Measurements from ENCODE around the gene ABTB2.
A peak's percentile ranks its signal among the peaks of the same experiment; 100 is the strongest.
"Not testable (repeated sequence)": the region's sequence is repeated elsewhere in the genome, so short reads cannot be mapped to it uniquely, and the experiment has no call there.

Gene ABTB2

DNA sequence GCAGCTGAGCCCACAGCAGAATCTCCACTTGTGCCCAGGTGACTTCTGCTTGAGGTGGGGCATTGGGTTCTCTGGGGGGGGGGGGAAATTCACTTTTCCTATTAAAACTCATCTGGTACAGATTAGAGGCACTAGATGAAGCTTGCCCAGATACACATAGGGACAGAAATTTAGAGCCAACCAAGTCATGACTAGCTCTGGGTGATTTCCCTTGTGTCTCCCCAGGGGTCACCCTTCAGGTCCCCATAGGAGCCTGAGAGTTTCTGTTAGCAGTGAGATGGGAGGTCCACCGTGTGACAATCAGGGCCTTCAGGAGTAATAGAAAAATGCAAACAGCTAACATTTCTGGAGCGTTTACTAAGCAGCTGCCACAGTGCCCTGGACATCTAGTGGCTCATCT is 175.4 kb downstream of the ABTB2 start:
- DNase-seq, result no peak

DNA sequence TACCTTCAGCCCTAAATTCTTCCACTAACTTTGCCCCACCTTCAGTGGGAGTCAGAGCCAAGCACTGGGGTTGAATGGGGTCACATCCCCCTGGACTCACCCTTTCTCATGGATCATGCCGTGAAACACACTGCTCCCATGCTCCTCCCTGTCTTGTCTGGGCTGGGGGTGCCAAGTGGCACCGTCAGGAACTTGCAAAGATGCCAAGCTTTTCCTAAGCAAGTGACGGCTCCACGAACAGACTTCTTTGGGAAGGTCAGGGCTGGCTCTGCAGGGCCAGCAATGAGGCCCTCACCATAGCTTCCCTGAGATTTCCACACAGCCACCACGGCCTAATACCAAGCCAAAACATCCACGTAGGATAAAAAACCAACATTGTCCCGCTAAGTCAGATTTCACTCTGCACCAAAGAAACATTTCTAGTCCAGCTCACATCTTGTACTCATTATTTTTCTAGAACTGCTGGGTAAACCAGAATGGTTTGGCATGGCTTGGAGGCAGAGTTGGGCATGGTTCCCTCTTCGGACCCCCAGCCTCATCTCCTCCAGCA is 175.9 kb downstream of the ABTB2 start:
- no peak for DNase-seq

DNA sequence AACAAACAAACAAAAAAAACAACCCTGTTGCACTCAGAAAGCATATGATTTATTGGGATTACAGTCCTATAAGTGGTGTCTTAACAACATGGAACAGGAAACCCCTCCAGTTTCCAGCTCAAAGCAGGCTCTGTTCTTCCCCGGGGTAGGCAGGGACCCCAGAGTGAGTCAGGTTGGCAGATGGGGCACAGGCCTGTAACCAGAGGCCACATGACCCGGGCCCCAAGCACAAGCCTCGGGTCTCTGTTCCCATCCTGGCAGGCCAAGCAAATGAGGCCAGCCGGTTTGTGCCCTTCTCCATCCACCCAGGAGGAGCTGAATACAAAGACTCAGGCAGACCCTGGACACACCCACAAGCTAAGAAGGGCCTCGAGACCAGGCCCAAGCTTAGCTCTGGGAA is 176.6 kb downstream of the ABTB2 start:
- no peak for DNase-seq

DNA sequence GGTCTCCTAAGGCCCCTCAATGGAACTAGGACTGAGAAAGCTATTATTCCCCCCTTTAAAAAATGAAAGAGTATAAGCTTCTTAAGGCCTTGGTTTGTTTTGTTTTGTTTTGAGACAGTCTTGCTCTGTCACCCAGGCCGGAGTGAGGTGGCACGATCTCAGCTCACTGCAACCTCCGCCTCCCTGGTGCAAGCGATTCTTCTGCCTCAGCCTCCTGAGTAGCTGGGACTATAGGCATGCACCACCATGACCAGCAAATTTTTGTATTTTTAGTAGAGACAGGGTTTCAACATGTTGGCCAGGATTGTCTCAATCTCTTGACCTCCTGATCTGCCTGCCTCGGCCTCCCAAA is 177.0 kb downstream of the ABTB2 start:
- not testable (repeated sequence) for DNase-seq

DNA sequence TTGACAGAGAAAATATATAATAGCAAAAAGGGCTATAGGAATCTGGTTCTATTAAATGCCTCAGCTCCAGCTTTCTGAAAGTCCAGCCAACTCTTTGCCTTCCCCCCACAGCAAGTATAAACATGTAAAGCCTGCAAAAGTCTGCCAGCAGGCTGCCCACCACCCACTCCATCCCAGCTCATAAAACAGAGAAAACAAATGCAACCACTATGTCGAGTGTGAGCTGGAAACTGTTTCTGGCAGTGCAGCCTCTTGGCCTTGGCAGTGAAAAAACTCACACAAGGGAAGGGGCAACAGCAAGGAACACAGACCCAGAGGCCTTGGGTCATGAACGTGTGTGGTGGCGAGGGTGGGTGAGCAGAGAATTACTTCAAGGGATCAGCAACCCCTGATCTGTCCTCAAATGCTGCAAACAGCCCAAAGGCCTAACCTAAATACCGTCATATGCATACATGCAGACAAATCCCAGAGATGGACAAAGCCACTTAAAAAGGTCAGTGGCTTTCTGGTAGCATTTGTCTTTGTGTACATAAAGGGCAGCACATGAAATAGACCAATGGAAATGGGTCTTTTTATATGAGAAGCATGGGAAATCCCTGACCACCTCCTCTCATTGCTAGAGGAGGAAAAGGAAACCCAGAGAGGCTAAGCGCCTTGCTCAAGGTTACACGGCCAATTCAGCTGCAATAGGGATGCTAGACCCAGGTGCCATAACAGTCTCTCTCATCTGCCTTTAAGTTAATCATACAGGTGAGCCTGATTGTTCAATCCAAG is 177.6 kb downstream of the ABTB2 start:
- no peak for DNase-seq

DNA sequence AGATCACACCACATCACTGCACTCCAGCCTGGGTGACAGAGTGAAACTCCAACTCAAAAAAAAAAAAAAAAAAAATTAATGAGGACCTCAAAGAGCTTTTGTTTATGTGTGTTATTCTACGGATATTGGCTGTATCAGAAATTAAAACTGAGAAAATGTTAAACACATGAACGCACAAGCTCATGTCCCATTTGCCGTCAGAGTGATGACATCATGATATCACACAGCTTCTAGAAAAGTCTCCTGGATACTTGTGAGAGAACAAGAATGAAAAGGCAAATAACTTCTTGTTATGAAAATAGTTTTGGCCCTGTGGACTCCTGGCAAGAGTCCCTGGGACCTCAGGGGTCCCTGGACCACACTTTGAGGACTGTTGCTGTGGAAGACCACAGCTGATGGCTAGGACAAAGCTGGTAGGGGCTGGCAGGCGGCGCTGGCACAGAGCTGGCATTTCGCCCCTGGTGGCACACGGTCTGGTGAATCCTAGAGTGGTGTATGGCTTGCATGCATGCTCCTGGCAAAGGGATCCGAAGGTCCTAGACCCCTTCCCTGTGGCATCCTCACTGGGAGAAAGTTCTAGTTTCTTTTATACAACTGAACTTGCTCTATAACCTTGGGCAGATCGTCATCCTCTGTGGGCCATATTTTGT is 178.7 kb downstream of the ABTB2 start:
- DNase-seq, result no peak

DNA sequence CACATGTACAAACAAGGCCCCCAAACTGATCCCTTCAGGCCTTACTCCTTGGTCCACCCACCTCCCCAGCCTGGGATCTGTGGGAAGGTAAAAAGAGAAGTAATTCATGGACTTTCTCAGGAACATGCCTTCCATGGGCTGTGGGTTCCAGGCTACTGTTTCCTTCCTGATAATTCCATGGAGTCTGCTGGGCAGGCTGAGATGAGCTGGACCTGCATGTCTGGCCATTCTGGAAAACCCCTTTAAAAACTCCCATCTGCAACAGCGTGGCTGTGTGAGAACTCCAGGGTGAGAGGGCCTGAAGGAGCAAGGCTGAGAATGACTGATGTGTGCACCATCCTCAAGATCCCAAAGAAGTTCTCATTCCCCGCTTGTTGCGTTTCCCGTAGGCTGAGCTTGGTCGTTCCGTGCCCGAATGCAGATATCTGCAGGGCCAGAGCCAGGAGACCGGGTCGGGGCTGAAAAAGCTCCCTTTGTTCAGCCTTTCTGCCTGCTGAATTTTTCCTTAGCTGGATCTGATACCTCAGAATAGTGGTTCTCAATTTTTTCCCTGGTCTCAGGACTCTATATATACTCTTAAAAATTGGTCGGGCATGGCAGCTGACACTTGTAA is 179.5 kb downstream of the ABTB2 start:
- DNase-seq, result no peak

DNA sequence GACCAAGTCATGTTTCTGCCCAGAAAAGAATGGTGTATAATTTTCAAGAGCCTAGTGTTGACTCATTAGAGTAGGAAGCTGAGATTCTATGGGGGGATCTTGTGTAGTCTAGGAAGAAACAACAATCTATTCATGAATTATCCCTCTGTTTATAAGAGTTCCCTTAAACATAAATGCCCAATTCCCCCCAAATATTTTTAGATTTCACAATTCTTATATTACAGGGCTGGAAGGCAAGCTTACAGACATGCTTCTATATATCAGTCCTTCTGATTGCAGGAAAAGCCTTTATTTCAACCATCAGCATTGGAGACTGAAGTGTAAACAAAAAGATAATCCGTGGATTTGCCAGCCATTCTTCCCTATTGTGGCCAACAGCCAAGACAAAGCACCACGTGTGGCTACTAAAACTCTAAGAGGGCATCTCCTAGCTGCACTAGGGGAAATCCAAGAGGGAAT is 181.0 kb downstream of the ABTB2 start:
- no peak for DNase-seq

DNA sequence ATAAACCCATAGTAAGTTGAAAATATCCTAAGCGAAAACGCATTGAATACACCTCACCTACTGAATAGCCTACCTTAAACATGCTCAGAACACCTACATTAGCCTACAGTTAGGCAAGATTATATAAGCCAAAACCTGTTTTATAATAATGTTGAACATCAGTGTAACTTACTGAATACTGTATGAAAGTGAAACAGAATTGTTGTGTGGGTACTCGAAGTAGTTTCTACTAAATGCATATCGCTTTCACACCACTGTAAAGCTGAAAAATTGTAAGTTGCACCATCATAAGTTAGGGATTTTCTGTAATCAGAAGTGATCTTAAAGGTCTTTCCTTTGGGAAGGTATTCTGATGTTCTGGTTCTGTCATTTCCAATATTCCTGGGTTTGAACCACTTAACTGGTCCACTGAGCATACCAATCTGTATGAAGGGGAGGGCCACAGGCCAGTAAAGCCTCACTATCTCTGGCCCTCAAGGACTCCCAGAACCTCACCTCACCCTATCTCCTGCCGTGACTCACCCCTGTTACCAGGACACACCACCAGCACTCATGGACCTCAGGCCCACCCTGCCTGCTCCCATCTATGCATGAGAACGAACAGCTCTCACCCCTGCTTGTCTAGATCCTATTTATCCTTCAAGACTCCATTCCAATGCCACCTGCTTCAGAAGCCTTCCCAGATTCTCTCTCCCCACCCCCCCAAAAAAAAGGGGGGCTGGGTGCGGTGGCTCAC is 182.4 kb downstream of the ABTB2 start:
- no peak for DNase-seq

DNA sequence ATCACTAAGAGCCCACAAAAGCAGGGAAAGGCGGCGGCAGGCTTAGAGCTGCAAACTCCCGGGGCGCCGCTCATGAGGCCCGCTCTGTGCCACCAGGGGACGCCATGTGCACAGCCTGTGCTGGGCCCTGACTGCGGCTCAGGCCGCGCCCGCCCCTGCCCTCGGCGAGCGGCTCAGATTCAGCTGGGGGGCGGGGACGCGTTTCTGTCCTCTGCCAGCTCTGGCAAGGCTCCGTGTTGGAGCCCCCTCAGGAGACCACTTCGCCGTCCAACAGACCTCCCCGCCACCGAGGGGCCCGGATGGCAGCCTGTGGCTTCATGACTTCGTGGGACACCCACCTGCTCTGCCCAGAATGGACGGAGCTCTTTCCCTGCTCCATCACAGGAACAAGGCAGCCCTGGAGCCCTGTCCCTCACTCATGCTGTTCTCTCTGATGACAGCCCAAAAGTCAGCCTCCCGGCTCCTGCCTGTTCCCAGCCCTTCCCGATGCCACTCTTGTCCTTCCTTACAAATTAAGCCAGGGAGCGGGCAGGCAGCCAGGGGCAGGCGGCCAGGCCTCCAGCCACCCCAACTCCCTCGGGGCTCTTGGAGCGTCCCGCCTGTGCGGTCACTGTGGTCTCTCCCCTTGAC is 183.3 kb downstream of the ABTB2 start:
- DNase-seq, result peak; percentile 75

DNA sequence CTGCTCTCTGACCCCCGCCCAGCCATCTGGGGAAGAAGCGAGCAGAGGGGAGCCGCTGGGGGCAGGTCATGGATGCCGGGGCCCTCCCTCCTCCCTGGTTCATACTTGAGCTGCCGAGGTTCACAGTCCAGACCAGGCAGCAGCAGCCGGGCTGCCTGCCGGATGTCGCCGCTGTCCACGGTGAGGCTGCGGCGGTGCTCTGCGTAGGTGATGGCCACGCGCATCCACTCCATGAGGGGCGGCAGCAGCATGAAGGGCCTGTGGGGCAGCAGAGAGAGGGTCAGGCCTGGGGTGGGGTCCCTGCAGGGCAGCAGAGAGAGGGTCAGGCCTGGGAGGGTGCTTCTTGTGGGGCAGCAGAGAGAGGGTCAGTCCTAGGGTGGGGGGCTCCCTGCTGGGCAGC is 184.8 kb downstream of the ABTB2 start:
- DNase-seq, result no peak

DNA sequence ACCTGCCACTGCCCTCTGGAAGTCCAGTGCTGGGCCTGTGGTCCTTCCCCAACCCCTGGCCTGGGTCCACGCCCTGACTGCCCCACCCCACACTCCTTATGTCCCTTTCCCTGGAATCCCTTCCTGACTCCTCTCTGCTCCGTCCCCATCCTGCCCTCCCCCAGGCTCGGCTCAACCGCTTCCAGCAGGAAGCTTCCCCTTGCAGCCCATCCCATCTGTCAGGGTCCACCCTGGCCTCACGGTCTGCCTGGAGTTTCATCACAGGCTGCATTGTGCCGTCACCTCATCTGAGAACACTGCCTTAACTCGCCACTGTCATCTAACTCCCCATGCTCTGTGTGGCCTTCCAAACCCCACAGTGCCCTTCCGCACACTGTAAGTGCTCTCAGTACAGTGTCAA is 188.1 kb downstream of the ABTB2 start:
- DNase-seq, result no peak

DNA sequence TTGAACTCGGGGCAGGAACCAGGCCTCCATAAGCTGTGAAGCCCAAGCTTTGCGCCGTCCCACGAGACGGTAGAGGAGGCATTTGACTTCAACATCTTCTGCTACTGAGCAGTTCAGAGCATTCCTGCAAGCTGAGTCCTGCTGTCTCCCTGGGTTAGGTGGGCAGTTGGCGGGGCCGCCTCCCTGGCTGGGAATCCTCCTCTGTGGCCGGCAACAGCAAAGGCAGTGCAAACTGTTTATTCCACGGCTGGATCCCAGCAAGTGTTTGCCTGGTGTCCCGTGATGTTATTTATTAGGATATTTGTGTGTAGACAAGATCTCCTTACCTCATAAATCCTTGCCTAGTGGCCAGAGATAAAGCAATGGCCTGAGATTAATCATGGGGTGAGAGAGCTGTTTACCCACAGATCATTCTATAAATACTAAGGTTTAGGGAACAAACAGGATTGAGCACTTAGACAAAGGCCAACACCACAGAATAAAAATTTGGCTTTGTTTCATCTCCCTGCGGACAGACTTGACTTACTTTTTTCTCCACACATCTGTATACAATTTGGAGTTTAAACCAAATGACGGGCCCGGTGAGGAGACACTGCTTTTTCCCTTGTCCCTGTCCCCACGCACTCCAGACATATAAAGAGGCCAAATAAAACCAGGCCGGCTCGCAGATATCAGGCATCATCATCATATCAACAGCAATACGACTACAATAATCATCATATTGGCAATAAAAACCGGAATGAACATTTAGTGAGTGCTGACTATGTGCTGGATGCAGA is 189.0 kb downstream of the ABTB2 start:
- no peak for DNase-seq

DNA sequence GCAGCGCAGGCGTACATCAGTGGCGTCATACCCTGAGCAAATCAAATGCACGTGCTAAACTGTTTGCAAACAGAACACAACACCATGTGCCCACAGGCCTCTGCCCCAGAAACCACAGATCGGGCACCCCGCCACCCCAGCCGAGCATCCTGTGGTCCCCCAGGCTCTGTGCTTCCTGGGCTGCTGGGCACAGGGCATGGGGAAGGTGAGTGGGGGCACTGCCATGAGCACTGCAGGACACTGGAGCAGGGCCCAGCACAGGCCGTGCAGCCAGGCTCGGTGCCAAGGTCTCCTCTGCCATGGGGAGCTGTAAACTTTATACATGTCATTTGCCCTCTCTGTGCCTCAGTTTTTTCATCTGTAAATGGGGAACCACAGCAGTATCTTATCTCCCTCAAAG is 189.8 kb downstream of the ABTB2 start:
- DNase-seq, result no peak

DNA sequence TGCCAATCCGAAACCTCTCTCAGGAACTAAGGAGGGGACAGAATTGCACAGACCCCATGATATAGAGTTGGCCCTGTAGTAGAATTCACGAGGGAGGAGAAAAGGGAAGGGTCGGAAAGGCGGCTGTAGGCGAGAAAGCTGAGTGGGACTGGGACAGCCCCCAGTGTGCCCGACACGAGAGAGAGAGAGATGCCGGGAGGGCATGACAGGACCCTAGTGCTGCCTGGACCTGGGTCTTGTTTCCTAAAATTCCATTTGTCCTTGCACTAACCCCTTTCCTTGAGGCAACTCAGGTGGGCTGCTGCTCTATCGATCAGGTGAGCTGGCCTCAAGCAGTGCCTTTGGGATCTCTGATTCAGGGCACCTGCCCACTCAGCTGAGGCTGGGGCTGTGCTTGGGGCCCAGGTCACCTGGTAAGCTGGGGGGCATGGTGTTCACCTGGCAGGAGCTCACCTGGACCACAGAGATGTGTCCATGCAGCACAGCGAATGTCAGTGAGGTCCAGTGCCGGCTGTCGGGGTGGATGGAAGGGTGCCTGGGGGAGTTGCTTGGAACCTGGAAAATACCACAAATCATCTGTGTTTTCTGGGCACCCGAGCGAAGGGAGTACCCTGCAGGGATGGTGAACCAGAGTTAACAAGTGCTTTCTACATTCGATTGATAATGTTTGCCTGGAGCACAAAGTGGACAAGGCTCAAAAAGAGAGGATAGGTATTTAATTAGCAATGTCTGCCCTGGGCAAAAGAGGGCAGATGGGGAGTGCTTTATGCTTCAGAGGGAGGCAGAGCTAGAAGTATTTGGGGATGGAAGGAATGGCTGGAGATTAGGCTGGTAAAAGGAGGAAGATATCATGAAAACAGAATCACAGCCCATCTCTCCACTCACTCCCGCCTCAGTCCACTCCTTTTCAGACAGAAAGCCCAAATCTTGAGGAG is 190.7 kb downstream of the ABTB2 start:
- no peak for DNase-seq

DNA sequence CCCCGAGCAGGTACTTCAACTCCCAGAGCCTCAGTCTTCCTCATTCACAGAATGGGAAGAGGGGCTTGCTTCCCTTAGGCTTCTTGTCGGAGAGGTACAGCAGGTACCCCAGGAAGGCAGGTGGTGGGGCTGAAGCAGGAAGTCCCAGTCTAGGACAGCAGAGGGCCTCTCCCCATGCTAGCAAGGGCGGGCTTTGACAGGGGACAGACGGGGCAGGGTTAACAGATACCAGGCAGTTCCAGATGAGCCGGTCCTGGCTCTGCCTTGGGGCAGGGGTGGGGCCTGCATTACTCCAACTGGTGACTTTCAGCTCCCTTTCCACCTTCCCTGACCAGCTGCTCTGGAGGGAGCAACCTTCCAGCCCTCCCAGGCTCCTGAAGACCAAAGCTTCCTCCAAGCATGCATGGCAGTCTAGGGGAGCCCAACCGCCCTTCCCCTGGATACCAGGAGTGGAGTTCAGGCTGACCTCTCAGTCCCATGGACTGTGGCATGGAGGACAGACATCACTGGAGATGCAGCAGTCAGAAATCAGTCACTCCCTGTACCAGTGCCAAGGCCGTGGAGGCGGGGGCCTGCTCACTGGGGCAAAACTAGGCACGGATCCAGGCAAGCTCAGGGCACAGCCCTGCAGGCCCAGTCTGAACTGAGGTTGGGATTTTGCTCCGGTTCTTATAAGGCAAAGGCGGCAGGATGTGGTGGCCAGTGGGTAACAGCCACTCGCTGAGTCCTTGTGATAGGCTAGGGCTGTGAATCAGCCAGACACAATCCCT is 191.8 kb downstream of the ABTB2 start:
- no peak for DNase-seq

DNA sequence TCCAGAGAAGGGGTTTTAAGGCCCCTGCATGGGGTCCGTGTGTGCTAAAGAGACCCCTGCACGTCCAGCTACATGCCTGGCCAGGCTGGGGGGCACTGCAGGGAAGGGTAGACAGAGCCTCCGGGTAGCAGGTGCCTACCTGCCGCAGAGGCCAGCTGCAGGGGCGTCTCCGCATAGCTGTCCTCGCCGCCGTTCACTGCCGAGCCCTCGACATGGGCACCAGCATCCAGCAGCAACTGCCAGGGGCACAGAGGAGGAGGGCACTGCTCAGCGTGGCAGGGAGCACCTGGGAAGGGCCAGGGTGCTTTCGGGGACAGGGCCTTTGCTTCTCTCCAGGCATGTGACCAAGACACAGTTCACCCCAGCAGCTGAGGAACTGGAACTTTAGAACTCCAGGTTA is 192.7 kb downstream of the ABTB2 start:
- DNase-seq, result no peak

DNA sequence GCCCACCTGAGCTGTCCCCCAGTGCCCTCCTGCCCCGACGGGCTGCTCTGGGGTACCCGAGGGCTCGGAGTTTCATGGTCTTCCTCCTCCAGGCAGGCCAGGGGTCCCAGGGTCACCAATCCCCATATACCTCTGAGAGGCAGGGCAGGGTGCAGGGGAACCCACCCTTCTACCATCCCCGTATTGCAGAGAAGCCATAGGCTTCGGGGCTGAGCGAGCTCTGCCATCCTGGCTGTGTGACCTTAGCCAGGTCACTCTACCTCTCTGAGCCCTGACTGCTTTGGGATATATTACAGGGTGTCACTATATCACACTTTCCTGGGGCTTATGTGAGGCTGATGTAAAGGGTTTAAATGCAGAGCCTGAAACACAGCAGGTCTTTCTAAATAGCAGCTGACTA is 195.0 kb downstream of the ABTB2 start:
- no peak for DNase-seq

DNA sequence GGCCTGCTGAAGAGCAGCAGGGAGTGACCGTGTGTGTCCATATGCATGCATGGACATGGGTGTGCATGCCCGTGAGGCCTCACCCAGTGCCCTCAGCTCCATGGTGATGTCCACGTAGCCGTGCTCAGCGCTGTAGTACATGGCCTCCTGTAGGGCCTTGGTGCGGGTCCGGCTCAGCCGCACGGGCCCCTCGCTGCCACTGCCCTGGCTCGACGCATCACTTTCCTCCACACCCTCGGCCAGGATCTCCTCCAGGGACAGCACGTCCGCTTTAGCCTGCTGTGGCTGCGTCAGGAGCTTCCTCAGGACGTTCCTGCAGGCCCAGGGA is 195.4 kb downstream of the ABTB2 start:
- no peak for DNase-seq

DNA sequence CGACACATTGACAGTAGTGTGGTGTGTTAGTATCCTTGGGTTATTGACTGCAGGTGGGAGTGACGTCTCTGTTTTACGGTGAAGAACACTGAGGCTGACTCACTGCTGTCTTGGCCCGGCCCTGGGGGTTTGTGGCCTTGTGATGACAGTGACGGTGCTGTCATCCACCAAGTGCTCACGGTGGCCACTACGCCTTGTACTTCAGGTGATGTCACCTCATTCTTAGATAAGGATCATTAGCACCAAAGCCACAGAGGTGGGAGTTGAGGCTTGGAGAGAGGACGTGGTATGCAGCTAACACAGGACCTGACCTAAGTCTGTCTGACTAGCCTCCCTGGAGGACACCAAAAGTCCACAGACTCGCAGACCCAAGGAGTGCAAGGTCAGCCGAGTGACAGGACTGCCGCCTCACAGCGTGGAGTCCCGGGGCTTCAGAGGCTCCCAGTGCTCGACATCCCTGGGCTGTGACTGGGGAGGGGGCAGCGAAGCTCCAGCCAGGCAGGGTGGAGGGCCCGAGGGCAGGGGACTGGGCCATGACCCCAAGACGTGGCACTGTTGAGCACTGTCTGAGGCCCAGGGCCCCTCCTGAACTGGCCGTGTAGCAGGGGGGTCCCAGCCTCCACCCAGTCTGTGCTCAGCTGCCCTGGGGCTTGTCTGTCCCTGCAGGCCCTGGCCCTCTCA is 195.9 kb downstream of the ABTB2 start:
- no peak for DNase-seq
